ENCODE measurements around the gene TCP11L1. TPM values are rescaled to one million over a fixed set of nuclear protein-coding genes. Genes with fewer than 3 reads are reported as not detected.

TCP11L1 gene
- total and polyA plus RNA-seq, 12 donors = 3.0 to 35.2 (median 13.3) TPM

DNA sequence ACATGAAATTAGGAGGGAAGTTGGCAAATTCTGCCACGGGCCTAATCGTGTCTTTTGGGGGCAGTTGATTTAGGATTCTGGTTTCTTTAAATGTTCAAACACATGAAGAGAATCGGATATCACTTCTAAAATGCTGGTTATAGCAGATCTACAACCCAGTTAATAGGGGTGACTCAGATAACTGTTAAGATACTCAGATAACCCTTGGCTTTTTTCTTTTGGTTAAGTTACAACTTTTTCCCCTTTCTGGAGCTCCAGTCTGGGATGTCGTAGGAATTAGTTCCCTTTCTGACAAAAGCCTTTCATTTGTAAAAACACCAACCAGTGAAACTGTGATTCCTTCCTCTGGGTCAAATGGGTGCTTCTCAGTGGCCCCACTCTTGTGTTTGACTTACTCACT, 22.7 kb upstream of the TCP11L1 start:
- H3K27ac ChIP-seq = no peak overlapping the region
- TF ChIP-seq CTCF (IDR thresholded peaks at IDR 0.05) = no peak
- no peak for TF ChIP-seq POLR2A (IDR thresholded peaks at IDR 0.05)
- no peaks in the 10 kb centered on the region for H3K9me3 ChIP-seq (replicated peaks in 1 of 3)
- H3K27me3 ChIP-seq = peaks cover 7% of the 10 kb centered on the region
- peaks cover 3 to 15% of the 10 kb centered on the region in 2 donors for H3K4me1 ChIP-seq (replicated peaks in 1 of 2)
- no peak for DNase-seq
- intact Hi-C loops (cut with DNase I) = no loop called here
- WGBS, 4 donors = 66 to 71% (median 68%) methylated on average over 4 of the region's 4 CpGs
- peak overlapping the region in 1 of 4 donors; percentile 76 for H3K4me3 ChIP-seq
- no peaks in the 10 kb centered on the region for H3K36me3 ChIP-seq (replicated peaks in 1 of 2)

GRCh38 chr11:33017478-33017877, 21.9 kb upstream of the TCP11L1 start:
- Histone ChIP-seq H3K9me3 (replicated peaks in 1 of 3) (no peaks in the 10 kb centered on the region), H3K4me1 (replicated peaks in 1 of 2) (peaks cover 3 to 15% of the 10 kb centered on the region in 2 donors), H3K27ac (no peak overlapping the region), H3K36me3 (replicated peaks in 1 of 2) (no peaks in the 10 kb centered on the region), H3K4me3 (no peak overlapping the region), H3K27me3 (peaks cover 7% of the 10 kb centered on the region)
- WGBS, 4 donors = 88 to 89% (median 88%) methylated on average over 9 of the region's 9 CpGs
- DNase-seq = no peak
- intact Hi-C loops (cut with DNase I) = no loop called here
- TF ChIP-seq CTCF (IDR thresholded peaks at IDR 0.05) (no peak), POLR2A (IDR thresholded peaks at IDR 0.05) (no peak)

DNA sequence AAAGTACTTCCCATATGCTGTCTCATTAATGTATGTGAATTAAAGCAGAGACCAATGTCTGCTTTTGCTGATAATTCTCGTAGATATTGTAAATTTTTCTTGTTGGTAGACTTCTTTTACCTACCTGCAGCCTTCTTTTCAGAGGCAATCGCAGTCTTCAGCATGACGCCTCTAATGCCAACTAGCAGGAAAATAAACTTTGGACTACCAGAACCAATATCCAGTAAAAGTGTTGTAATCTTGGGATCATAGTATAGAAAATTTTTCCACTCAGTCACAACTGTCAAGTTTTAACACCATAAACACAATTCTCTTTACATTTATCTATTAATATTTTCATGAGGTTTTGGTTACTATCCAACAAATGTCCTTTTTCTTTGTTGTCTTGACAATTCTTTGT, 21.4 kb upstream of the TCP11L1 start:
- no peaks in the 10 kb centered on the region for H3K36me3 ChIP-seq (replicated peaks in 1 of 2)
- TF ChIP-seq POLR2A (IDR thresholded peaks at IDR 0.05) (no peak), CTCF (IDR thresholded peaks at IDR 0.05) (no peak)
- no peak for DNase-seq
- WGBS, 4 donors = 85 to 94% (median 91%) methylated on average over 3 of the region's 3 CpGs
- H3K9me3 ChIP-seq (replicated peaks in 1 of 3) = no peaks in the 10 kb centered on the region
- no peak overlapping the region for H3K27ac ChIP-seq
- intact Hi-C loops (cut with DNase I) = no loop called here
- no peak overlapping the region for H3K4me3 ChIP-seq
- H3K27me3 ChIP-seq = peaks cover 7% of the 10 kb centered on the region
- peaks cover 3 to 15% of the 10 kb centered on the region in 2 donors for H3K4me1 ChIP-seq (replicated peaks in 1 of 2)

GRCh38 chr11:33018840-33019239, 20.5 kb upstream of the TCP11L1 start:
- no peak overlapping the region for H3K4me3 ChIP-seq
- peaks cover 7% of the 10 kb centered on the region for H3K27me3 ChIP-seq
- H3K36me3 ChIP-seq (replicated peaks in 1 of 2) = no peaks in the 10 kb centered on the region
- DNase-seq = no peak
- peaks cover 3 to 15% of the 10 kb centered on the region in 2 donors for H3K4me1 ChIP-seq (replicated peaks in 1 of 2)
- WGBS, 4 donors = 75 to 93% (median 85%) methylated on average over 6 of the region's 6 CpGs
- no peaks in the 10 kb centered on the region for H3K9me3 ChIP-seq (replicated peaks in 1 of 3)
- no peak overlapping the region for H3K27ac ChIP-seq
- TF ChIP-seq POLR2A (IDR thresholded peaks at IDR 0.05) (no peak), CTCF (IDR thresholded peaks at IDR 0.05) (no peak)
- intact Hi-C loops (cut with DNase I) = no loop called here
